ENCODE measurements around the gene TOP2B. TPM values are rescaled to one million over a fixed set of nuclear protein-coding genes. Genes with fewer than 3 reads are reported as not detected.

TOP2B gene
- total and polyA plus RNA-seq, 9 of the 15 experiments (the other 6 are each of a cell fraction or from before 2014, with no cell fraction given) = 45.3 to 186 (median 134) TPM

DNA sequence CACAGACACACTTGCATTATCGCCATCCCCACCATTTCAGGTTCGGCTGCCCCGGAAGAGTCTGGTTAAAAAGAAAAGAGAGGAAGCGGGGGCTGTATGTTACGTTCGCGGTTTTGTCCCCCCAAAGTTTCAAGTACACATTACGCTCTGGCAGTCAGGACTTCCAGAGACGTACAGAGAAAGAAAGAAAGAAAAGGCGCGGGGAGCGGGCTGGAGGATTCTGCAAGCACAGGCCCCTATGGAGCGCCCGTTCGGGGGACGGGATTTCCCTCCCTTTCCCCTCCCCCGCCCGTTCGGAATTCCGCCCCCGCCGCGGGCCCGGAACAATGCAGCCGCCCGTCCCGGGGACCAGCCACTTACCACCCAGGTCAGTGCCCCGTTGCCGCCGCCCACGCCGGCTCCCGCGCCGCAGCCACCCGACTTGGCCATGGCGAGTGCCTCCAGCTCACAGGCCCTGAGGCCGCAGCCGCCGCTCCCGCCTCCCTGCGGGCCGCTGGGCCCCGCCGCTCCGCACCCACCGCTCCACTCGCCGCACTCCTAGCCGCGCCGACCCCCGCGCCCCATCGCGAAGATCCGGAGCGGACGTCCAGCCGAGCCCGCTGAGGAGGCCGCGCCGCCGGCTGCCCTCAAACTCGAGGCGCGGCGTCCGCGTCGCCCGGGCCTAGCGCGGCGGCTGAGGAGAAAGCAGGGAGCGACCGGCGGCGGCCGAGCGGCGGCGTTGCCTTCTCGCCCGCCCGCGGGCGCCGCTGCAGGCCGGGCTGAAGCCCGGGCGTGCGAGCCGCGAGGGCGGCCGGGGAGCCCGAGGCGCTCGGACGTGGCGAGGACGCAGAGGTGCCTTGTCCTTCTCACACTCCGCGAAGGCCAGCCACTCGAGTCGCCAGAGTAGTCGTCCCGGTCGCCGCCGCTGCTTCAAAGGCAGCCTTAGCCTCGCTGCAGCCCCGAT lies 567 bp downstream of the TOP2B start (continued):
- no peak for TF ChIP-seq CHD2 (IDR thresholded peaks at IDR 0.05; ENCODE audit: low read depth, low read length)
- TF ChIP-seq, protein P1, sequence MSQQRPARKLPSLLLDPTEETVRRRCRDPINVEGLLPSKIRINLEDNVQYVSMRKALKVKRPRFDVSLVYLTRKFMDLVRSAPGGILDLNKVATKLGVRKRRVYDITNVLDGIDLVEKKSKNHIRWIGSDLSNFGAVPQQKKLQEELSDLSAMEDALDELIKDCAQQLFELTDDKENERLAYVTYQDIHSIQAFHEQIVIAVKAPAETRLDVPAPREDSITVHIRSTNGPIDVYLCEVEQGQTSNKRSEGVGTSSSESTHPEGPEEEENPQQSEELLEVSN (IDR thresholded peaks at IDR 0.05; ENCODE audit: borderline replicate concordance in 1 of 2, extremely low read depth in 1 of 2, insufficient read depth in 1 of 2, insufficient read length in 1 of 2, low read depth in 1 of 2, low read length in 1 of 2, poor library complexity in 1 of 2, severe bottlenecking in 1 of 2) = peak; percentile 7 to 22
- TF ChIP-seq CCAR2 (IDR thresholded peaks at IDR 0.05; ENCODE audit: low read depth, low read length) = no peak
- no peak for TF ChIP-seq ZNF668 (CRISPR knock-in tag; IDR thresholded peaks at IDR 0.05)
- TF ChIP-seq CHD1 (IDR thresholded peaks at IDR 0.05; ENCODE audit: low read length) = no peak
- no peak for TF ChIP-seq ZBED1 (IDR thresholded peaks at IDR 0.05)
- TF ChIP-seq SAFB (IDR thresholded peaks at IDR 0.05; ENCODE audit: borderline replicate concordance, low read depth, low read length) = peak; percentile 39; the same call in 1 of the 2 replicates
- no peak for TF ChIP-seq ESRRB (CRISPR knock-in tag; IDR thresholded peaks at IDR 0.05; ENCODE audit: borderline replicate concordance)
- no peak for TF ChIP-seq ZNF124 (CRISPR knock-in tag; IDR thresholded peaks at IDR 0.05)
- TF ChIP-seq LCOR (CRISPR knock-in tag; IDR thresholded peaks at IDR 0.05) = no peak
- TF ChIP-seq PYGO2 (tag; IDR thresholded peaks at IDR 0.05) = no peak
- 0 out of 2 replicates have a peak, but pooled peaks have one; percentile 35 for TF ChIP-seq ZC3H4 (CRISPR knock-in tag; IDR thresholded peaks at IDR 0.05; ENCODE audit: borderline replicate concordance)
- no peak for TF ChIP-seq NR2C2 (CRISPR knock-in tag; IDR thresholded peaks at IDR 0.05)
- peak; percentile 2; the same call in 1 of the 2 replicates for TF ChIP-seq NR2C2 (tag; IDR thresholded peaks at IDR 0.05)
- TF ChIP-seq FUS (optimal IDR thresholded peaks at IDR 0.05; ENCODE audit: low read depth, low read length) = peak; percentile 34
- TF ChIP-seq ZNF449 (CRISPR knock-in tag; IDR thresholded peaks at IDR 0.05) = no peak
- TF ChIP-seq THRAP3 (IDR thresholded peaks at IDR 0.05; ENCODE audit: borderline replicate concordance) = no peak
- TF ChIP-seq SP2 (IDR thresholded peaks at IDR 0.05; ENCODE audit: extremely low read depth, low read depth, low read length, poor library complexity, severe bottlenecking) = no peak
- no peak for TF ChIP-seq TARDBP (IDR thresholded peaks at IDR 0.05)
- no peak for TF ChIP-seq ZNF707 (CRISPR knock-in tag; conservative IDR thresholded peaks at IDR 0.05)
- no peak for TF ChIP-seq BHLHE40 (IDR thresholded peaks at IDR 0.05; ENCODE audit: low read length)
- no peak for TF ChIP-seq SMAD2 (IDR thresholded peaks at IDR 0.05; ENCODE audit: low read depth, low read length)
- TF ChIP-seq RBFOX2 (IDR thresholded peaks at IDR 0.05; ENCODE audit: low read depth, low read length) = no peak
- TF ChIP-seq CXXC5 (CRISPR knock-in tag; IDR thresholded peaks at IDR 0.05) = peak; percentile 85; the same call in 1 of the 2 replicates
- TF ChIP-seq HSF4 (CRISPR knock-in tag; IDR thresholded peaks at IDR 0.05; ENCODE audit: borderline replicate concordance) = no peak
- no peak for TF ChIP-seq HMG20B (CRISPR knock-in tag; IDR thresholded peaks at IDR 0.05)
- no peak for TF ChIP-seq PHF21A (IDR thresholded peaks at IDR 0.05; ENCODE audit: borderline replicate concordance, low read depth)
- TF ChIP-seq ESRRA (IDR thresholded peaks at IDR 0.05; ENCODE audit: borderline replicate concordance, low read depth) = no peak
